ENCODE data around the gene SNTG2.
"Not testable (repeated sequence)": the region's sequence is repeated elsewhere in the genome, so short reads cannot be mapped to it uniquely, and the experiment has no call there.

Gene SNTG2

DNA sequence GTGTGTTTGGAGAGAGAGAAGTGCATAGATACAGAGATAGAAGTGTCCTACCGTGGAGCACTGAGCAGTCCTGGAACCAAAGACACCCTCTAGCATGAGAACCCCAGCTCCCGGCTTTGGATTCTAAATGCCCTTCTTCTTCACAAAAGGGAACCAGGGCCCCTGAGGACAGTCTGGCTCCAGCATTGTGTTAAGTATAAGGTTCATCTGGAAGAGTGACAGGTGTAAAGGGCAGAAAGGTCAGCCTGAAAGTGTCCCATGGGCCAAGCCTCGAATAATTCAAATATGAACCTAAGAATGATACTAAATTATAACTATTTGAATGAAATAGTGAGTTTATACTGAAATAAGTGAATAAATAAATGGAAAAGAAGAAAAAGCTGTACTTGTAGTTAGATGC is 109.7 kb downstream of the SNTG2 start:
- DNase-seq = no peak

DNA sequence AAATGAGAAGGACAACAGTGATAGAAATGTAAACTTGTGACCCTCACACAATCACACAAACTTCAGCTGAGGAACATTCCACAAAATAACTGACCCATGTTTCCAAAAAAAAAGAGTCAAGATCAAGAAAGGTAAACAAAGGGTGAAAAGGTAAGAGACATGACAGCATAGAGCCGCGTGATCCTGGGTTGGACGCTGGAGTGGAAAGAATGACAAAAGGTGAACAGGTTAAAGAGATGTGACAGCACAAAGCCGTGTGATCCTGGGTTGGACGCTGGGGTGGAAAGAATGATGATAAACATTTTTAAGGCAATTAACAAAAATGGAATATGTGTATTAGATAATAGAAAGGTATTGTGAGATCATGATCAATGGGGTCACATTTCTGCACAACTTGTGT is 110.3 kb downstream of the SNTG2 start:
- no peak for DNase-seq

- no peak for DNase-seq
These were observed 117.6 kb downstream of the SNTG2 start for GRCh38 chr2:1068241-1068640.

DNA sequence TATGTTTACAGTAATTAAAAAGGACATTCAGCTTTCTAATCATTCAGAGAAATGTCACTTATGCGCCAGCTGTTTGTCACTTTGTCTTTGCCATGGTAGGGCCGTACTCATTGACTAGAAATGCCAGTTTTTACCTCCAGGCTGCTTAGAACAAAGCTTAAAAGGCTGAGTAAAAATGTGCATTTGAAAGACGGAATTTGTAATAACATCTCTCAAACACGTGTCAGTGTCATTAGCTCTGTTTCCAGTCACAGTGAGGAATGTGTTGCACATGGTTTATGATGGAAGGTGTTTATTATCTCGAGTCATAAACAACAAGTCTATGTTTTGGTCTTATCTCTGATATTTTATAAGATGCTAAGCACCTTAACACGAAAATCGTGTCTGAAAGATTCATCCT is 118.2 kb downstream of the SNTG2 start:
- no peak for DNase-seq

DNA sequence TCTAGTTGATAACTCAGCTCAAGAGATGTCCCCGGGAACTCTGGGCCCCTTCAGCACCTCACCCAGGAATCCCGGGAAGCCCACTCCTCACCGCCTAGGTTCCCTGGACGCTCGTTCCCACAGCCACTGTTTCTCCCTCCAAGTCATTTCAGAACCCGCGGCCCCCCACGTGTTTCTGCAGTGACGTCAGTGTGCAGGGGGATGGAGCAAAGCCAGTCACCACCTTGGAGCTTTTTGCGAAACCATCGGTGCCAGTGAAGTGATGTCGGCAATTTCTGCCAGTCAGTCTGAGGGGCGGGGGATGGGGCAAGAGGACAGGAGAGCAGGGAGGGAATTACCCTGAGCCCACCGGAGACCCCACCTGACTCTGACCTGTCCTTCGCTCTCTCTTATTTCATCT is 119.2 kb downstream of the SNTG2 start:
- DNase-seq = no peak

- DNase-seq = no peak
These were observed 120.0 kb downstream of the SNTG2 start for GRCh38 chr2:1070601-1071000.

DNA sequence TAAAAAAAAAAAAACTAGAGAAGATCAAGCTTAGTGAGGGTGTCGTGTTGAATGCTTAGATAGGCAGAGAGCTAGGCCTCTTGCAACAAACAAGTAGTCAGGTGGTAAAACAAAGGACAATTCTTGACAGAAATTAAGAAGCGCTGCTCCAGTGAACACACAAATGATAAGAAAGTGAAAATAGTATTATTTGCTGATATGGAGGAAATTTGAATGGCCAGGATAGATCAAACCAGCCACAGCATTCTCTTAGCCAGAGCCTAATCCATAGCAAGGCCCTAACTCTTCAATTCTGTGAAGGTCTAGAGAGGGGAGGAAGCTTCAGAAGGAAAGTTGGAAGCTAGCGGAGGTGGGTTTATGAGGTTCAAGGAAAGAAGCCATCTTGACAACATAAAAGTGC is 121.0 kb downstream of the SNTG2 start:
- no peak for DNase-seq

- DNase-seq = no peak
These were observed 121.6 kb downstream of the SNTG2 start for GRCh38 chr2:1072250-1072649.

DNA sequence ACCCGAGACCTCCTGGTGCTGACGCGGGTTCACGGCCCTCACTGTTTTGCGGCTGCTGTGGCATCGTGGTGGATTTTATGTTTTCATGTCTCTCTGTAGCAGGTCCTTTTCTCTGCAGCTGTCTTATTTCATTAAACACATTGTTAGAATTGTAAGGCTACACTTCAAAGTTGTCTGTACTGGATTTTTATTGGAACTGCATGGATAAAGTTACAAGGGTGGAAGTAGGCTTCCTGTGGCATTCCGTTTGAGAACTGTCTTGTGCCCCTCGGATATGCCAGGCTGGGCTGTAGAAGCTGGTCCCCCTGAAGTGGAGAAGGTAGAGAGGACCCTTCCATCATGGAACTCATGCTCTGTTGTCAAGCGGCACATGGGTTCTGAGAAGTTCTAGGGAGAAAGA is 127.3 kb downstream of the SNTG2 start:
- DNase-seq = no peak

GRCh38 chr2:1078326-1078725 is 127.7 kb downstream of the SNTG2 start:
- DNase-seq = no peak

DNA sequence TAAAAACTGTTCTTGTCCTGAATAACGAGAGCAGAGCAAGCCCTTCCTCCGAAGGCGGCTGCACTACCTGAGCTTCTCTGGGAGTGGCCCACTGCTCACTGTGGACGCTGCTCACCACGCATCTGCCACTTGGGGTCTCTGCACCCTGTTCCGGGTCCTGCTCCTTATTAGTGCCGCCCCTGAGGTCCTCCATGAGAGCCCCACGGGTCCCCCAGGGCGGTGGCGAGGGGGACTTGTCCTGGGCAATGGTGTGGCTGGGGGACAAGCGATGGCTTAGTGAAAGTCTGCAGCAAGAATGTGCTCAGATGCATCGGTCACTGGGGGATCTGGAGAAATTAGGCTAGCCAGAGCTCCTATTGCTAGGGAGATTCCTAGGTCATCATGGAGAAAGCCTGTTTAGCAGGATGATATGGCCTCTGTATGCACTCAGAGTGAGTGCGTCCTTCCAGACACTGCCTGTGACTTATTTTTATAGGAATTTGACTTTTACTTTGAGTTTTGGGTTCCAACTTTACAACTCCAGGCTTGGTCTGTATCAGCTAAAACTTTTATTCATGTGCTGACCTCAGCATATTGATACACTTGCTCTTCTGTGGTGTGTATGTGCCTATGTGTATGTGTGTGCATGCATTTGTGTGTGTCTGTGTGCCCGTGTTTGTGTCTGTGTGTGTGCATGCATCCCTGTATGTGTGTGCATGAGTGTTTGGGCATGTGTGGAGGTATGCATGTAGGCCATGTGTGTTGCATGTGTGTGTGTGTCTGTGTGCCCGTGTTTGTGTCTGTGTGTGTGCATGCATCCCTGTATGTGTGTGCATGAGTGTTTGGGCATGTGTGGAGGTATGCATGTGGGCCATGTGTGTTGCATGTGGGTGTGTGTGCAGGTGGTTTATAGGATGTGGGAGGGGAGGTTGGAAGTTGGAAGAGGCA is 129.5 kb downstream of the SNTG2 start:
- no peak for DNase-seq

DNA sequence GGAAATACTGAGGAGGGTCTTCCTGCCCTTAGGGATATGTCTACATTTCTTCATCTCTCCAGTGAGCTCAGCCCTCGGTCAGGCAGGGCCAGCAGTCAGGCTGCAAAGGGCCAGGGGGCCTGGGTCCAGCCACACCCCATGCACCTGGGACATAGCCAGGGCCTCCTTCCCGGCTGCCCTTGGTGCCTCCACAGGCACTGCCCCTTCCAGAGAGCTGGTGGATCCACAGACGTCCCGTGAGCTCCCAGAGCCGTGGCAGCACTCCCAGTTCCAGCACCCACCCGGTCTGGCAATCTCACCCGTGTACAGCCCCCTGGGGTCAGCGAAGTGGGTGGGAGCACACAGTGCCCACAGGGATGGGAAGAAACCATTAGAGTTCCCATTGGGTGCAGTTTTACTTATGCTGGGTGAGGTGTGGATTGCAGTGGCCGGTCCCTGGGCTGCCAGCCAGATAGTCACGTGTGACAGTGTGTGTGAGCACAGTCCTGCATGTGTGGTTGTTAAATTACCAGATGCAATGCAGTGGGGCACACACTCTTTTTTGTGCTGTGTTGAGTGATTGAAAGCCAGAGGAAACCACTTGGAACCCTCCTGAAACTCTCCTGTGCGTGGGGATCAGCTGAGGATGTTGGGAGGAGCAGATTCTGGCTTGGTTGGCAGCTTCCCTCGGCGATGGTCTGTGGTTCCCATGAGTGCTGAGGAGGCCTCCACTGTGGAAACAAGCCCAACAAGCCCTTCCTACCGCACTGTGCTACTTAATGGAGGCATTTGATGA is 131.0 kb downstream of the SNTG2 start:
- DNase-seq = no peak

GRCh38 chr2:1082456-1083205 is 132.0 kb downstream of the SNTG2 start:
- DNase-seq = no peak

DNA sequence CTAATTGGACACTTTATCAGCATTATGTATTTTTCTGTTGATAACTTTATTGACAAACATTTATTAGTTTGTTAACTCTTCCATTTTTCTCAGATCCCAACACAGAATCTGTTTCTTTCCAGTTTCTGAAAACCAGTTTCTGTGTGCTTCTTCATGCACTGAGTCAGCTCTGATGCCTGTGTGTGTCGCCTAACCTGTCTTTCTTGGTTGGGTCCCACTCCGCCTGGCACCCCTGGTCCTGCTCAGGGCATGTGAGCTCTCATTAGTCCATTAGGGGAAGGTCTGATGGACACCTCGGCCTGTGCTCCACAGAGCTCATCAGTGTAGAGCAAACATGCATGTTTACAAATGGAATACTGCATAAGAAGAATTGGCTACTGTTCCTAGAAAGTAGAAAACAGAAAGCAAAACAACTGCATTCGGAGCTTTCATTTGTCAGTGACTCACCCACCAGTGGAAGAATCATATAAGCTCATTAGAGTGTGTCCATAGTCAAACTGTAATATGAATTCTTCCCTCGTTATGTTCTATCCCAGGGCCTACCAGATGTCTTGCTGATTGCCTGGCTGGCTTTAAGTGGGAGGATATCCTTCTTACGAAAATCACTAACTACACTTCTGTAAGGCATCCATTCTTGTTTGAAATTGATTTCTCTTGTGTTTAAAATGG is 137.7 kb downstream of the SNTG2 start:
- DNase-seq = no peak

DNA sequence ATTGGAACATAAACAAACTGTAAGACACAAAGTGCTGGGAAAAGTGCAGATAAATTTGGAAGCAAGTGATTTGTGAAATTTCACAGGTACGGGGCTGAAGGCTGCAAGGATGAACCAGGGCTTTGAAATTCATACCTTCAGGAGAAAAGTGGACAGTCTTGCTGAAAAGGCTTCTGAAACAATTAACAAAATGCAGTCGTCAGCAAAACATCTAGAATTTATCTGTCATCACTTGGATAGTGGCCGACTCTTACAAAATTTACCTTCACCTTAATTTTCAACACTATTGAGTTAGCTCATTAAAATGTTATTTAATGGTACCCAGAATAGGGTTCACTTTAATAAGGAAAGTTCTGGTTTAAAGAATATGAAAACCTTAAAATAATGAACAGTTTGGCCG is 138.3 kb downstream of the SNTG2 start:
- no peak for DNase-seq

- no peak for DNase-seq
These were observed 141.4 kb downstream of the SNTG2 start for GRCh38 chr2:1091895-1092585.

DNA sequence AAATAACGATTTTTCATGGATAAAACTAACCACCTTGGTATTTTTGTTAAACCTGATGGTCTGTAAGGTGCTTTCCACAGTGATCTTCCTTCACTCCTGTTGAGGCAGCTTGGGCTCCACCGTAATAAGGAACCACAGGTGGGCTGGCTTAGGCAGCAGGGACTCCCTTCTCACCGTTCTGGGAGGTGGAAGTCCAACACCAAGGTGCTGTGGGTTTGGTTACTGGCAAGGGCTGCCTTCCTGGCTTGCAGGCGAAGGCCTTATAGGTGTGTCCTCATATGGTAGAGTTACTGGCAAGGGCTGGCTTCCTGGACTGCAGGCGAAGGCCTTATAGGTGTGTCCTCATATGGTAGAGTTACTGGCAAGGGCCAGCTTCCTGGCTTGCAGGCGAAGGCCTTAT is 143.0 kb downstream of the SNTG2 start:
- not testable (repeated sequence) for DNase-seq

GRCh38 chr2:1097101-1097500 is 146.5 kb downstream of the SNTG2 start:
- DNase-seq = no peak

- no peak for DNase-seq
These were observed 148.8 kb downstream of the SNTG2 start for GRCh38 chr2:1099418-1099817.

DNA sequence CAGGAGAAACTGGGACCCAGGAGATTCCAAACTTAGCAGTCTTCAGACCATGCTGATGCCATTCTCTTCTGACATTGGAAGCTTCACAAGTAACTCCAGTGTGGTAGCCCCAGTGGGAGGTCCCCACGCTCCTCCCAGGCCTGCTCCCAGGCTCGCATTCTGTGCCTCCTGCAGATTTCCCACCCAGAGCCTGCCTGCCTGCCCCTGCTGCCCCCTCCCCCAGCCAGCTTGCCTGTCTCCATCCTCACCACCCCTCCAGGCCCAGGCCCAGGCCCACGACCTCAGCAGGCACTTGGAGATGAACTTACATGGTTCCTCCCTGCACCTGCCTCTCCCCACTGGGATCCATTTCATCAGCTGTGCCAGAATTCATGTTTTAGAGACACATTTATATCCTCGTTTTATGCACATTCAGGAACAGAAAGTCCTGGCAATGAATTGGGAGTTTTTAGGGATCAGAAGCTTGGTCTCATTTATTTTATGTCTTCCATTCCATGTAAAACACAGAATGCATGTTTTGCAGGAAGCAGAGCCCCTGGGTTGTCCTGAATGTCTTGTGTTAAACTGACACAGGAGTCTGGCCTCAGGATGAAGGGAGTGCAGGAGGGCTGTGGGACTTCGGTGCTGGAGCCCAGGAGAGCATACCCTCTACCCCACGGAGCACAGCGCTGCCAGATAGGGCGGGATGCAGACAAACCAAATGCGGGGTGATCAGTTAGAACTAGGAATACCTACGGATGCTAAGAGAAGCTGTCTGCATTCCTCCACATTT is 150.5 kb downstream of the SNTG2 start:
- no peak for DNase-seq

GRCh38 chr2:1101982-1102590 is 151.4 kb downstream of the SNTG2 start:
- DNase-seq = no peak

Measured in SIG-M5 (cell line).